GM19395 (cell line): Measurements from ENCODE around the gene PRKN.

ENCODE experiments used
- ATAC-seq: cut with Tn5 transposase; IDR thresholded peaks from one replicate; pipeline ENCODE4 v1.9.1; 2021; ENCODE audit warnings: mild to moderate bottlenecking, moderate library complexity; ENCODE audit not compliant: unreplicated experiment

Gene PRKN

GRCh38 chr6:162078667-162079066 is 648.9 kb downstream of the PRKN start:
- no peak for ATAC-seq

GRCh38 chr6:162078126-162078525 is 649.4 kb downstream of the PRKN start:
- no peak for ATAC-seq

DNA sequence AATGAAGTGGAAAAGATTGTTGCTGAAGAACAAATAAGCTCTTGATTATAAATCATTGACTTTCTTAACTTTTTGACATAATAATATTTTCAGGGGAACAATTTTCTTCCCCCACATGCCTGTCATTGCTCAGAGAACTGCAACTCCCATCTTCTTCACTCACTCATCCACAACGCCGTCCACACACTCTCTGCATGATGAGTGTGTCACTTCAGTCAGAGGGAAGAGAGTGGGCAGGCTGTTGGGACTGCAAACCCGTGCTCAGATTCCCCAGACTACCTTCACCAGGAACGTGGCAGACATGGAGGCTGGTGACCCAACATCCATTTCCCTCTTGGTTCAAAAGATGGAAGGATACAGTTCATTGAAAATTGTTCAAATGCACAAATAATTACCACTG is 650.8 kb downstream of the PRKN start:
- no peak for ATAC-seq

DNA sequence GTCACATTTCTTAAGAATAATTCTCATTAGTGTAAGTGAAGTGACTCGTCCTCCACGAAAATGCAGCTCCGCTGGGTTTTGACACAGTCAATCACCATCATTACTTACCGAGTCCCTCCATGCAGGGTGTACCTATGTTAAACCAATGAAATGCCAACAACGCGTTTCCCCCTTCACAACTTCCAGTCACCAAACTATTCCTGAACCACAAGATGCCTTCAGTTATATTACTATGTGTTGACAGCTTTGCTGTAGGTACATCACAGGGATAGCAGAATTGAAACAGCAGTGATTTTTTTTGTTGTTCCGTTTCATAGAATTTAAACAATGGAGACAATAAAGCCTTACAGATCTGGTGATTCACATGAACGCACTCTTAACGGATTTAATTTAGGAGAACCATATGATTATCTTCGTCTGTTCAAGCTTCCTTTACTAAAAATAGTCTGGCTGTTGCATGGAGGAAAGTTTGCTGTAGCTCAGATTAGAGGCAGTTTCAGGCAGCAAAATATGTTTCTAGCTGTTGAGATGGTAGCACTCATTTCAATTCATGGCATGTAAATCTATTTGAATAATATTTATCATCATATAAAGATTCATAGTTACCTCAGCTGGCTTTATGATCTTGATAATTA is 652.8 kb downstream of the PRKN start:
- no peak for ATAC-seq

GRCh38 chr6:162070639-162071038 is 656.9 kb downstream of the PRKN start:
- no peak for ATAC-seq

DNA sequence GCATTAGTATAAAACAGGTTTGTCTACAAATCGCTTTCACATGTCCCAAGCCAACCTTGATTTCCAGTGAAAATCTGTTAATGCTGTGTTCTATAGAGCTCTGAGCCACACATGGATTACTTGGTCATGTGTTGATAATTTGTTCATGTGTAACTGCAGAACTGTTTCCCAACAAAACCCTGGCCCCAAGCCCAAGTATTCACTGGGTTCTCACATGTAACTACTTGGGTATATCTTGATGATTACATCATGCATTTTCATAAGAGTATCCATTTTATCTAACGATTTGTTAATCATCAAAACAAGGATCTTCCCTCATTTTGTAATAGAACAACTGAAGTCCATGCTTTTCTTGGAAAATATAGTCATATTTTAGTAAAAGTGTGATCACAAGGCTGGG is 657.6 kb downstream of the PRKN start:
- ATAC-seq, result no peak

- ATAC-seq, result no peak
Measured at GRCh38 chr6:162068340-162068739, 659.2 kb downstream of the PRKN start.

GRCh38 chr6:162063666-162064065 is 663.9 kb downstream of the PRKN start:
- no peak for ATAC-seq

GRCh38 chr6:162058281-162058875 is 669.2 kb downstream of the PRKN start:
- no peak for ATAC-seq

DNA sequence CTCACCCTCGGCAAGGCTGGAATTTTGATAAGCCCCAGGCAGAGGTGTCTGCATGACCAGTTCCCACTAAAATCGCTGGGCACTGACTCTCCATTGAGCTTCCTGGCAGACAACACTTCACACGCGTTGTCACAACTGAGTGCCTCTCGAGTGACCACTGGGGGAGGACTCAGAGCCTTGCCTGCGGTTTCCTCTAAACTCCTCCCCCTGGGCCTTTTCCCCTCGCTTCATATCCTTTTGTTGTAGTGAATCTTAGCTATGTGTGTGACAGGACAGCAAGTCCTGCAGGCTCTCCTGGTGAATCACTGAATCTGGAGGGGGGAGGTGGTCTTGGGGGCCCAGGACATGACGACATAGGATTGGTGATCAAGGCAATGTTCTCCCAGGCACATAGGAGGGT is 670.8 kb downstream of the PRKN start:
- no peak for ATAC-seq

DNA sequence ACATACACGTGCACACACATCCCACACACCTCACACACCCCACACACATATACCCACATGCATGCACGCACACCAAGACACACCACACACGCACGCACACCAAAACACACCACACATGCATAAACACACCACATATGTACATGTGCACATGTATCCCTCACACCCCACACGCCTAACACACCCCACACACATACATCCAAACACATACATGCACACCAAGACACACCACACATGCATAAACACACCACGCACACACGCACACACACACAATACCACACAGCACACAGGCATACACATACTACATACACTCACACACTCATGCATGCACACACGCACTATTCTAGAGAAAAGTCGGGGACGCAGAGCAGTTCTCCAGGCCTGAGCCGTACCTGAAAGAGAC is 671.5 kb downstream of the PRKN start:
- ATAC-seq, result no peak

GRCh38 chr6:162055365-162055764 is 672.2 kb downstream of the PRKN start:
- ATAC-seq, result no peak

DNA sequence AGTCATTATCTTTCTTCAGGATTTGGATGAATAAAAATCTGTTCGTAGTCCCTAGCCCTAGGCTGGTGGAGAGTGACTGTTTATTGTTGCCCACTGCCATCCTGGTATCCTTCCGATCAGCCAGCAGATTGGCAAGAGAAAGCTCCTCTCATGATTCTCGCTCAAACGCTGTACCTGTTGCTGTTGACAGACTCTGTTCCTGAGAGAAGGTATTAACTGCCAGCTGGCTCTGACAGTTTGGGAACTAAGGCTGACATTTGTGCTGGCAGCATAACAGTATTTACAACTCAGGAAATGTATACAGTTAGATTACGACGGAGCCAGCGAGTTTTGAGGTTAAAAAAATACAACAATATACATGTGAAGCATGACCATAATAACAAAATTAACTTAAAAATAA is 674.5 kb downstream of the PRKN start:
- no peak for ATAC-seq

GRCh38 chr6:162050579-162050978 is 677.0 kb downstream of the PRKN start:
- ATAC-seq, result no peak

DNA sequence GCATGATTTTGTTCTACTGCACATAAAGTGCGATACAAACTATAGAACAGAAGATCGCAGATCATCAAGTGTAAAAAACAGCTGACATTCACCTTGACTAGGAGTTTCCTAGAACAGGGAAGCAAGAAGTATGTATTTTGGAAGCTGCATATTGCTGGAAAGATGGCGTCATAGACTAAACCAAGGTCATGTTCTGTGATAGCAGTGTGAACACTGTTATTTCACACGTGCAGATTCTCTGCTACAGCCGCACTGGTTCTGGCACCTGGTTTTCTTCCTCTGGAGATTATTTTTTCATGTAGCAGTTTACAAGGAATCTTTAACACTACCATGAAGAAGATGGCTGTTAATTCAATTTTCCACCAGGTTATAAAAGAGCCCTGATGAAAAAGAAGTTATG is 681.2 kb downstream of the PRKN start:
- ATAC-seq, result no peak

GRCh38 chr6:162032620-162033019 is 694.9 kb downstream of the PRKN start:
- no peak for ATAC-seq

- no peak for ATAC-seq
Measured at GRCh38 chr6:162029873-162030576, 697.5 kb downstream of the PRKN start.

DNA sequence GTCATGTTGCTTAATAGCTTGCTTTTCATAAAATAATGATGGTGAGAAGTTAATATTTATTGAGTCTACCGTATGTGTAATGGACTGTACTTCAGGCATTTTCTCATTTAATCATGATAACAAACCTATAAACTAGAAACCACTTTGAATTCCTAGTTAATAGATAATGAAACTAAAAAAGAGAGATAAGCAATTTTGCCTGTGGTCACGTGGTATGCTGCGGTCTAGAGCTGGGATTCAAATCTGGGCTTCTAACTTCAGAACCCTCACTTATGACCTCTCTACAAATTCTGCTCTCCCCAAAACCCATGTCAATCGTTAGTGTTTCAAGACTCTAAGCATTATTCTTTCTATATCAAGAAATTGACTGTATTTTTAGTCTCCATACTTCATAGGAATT is 700.7 kb downstream of the PRKN start:
- ATAC-seq, result no peak

GRCh38 chr6:162026031-162026430 is 701.5 kb downstream of the PRKN start:
- ATAC-seq, result no peak

DNA sequence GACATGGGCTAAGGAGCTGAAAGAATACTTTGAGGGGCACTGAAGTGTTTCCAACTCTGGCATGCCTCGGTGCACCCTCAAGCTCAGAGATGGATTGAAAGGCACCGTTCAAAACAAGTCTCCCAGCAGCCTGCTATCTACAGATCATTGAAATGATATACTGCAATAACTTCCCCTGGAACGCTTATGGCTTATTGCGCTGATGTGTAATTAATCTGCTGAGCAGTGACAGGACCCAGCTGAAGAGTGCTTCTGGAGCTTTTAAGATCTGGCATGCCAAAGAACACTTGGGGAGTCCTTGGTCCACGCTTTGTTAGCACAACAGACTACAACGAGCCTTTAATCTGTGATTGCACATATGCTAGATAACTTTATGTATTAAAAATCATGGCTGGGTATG is 708.2 kb downstream of the PRKN start:
- no peak for ATAC-seq

GRCh38 chr6:162017536-162017935 is 710.0 kb downstream of the PRKN start:
- no peak for ATAC-seq

DNA sequence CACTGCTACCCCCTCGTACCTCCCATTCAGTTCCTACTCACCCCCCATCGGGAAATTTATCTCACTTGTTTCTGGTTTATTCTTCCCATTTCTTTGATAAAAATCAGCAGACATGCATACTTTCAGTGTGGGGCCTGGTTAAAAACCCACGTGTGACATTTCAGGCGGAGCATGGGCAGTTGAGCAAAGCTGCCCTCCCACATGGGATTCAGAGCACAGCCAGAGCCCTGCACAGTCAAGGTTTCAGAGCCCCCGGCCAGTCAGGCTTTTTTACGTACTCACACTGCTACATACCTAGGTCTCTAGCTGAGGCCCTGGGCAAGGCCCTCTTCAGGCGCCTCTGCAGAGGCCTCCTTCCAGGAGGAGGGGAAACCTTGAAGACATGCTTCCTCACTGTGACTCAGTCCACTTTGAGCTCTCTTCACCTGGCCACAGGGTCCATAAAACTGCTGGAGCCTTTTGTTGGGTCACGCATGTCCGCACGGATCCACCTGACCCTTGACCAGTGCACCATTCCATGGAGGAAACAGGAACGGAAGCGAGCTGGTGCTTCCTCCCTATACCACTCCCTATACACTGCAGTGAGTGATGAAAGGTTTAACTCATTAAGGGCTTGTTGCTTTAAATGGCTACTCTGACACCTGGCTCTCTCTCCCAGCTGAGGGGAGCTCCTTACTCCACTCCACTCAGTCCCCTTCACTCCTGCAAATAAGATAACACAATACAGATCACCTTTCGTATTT is 713.3 kb downstream of the PRKN start:
- ATAC-seq, result no peak
